Esophagus muscularis mucosa (tissue), 4 donors: Measurements from ENCODE around the gene PEX10. TPM values are rescaled to one million over a fixed set of nuclear protein-coding genes. Genes with fewer than 3 reads are reported as not detected.

Experiments
- DNase-seq: peaks from one replicate; pipeline ENCODE4 v3.0.0-alpha.2; 2017; ENCODE audit errors: extremely low spot score
- H3K27ac ChIP-seq, 4 donors: fragments of 200-600 bp; sonication (generic); replicated peaks in 1 of 4; 1 replicate in 3 of 4; 2 replicates in 1 of 4; pipeline ENCODE4 v1.5.1; 2016 to 2019; ENCODE audit warnings: mild to moderate bottlenecking in 1 of 4
- H3K27me3 ChIP-seq, 4 donors: fragments of 200-600 bp; sonication (generic); one replicate each; pipeline versions ENCODE4 v1.5.1 to v1.6.0; 2016 to 2019
- H3K36me3 ChIP-seq, 4 donors: fragments of 200-600 bp; sonication (generic); one replicate each; pipeline ENCODE4 v1.5.1; 2016 to 2019
- H3K4me1 ChIP-seq, 4 donors: fragments of 200-600 bp; sonication (generic); one replicate each; pipeline ENCODE4 v1.5.1; 2016 to 2019
- H3K4me3 ChIP-seq, 4 donors: fragments of 200-600 bp; sonication (generic); 1 replicate in 2 of 4; 2 replicates in 2 of 4; pipeline ENCODE4 v1.5.1; 2016 to 2019; ENCODE audit warnings: mild to moderate bottlenecking in 4 of 4, moderate library complexity in 1 of 4
- H3K9me3 ChIP-seq, 4 donors: fragments of 200-600 bp; sonication (generic); 1 replicate in 3 of 4; 2 replicates in 1 of 4; pipeline ENCODE4 v1.5.1; 2016 to 2019
- CTCF ChIP-seq, 3 experiments: fragments of 200-600 bp in 2 of 3; fragments of 450-650 bp in 1 of 3; sonication (generic) in 2 of 3; IDR thresholded peaks; one replicate each; pipeline ENCODE4 v1.5.1; 2017 to 2019; ENCODE audit warnings: antibody characterized with exemption in 3 of 3, mild to moderate bottlenecking in 2 of 3, moderate library complexity in 1 of 3
- EP300 ChIP-seq: sonication (generic); formaldehyde crosslinking; IDR thresholded peaks from one replicate; pipeline ENCODE4 v1.6.1; 2017; ENCODE audit warnings: antibody characterized with exemption
- POLR2A ChIP-seq: fragments of 450-650 bp; IDR thresholded peaks from one replicate; pipeline ENCODE4 v1.6.1; 2017; ENCODE audit warnings: antibody characterized with exemption, moderate library complexity, mild to moderate bottlenecking, low read depth
- POLR2AphosphoS5 ChIP-seq, 2 donors: sonication (generic); formaldehyde crosslinking; IDR thresholded peaks; one replicate each; pipeline ENCODE4 v1.6.1; 2017; ENCODE audit warnings: antibody characterized with exemption in 2 of 2
- WGBS: methylation state at CpG from one replicate; pipeline ENCODE4 v1.1.5; 2018; 5-methylcytosine and 5-hydroxymethylcytosine counted together
- intact Hi-C: fragments of 100-400 bp; cut with DNase I; formaldehyde crosslinking; loops from one replicate; pipeline ENCODE4 v1.15.1; 2023
- total RNA-seq, 4 donors: library from RNA; depleted of rRNA; stranded (reverse); fragments of >200 nt; gene quantifications; one replicate each; pipeline versions ENCODE4 v1.1.0 to v1.2.1, GENCODE V29; 2016

Gene PEX10
- total RNA-seq, 4 donors from 2014 or later, result 14.2 to 27.1 (median 20.3) TPM

- 9% methylated on average over 6 of the region's 66 CpGs for WGBS
- peaks cover 0 to 28% (median 6%) of the 10 kb centered on the region in 4 donors for H3K27me3 ChIP-seq
- TF ChIP-seq POLR2A (no peak), POLR2AphosphoS5 (IDR thresholded peaks at IDR 0.05) (peak in 1 of 2 donors; percentile 73), CTCF (IDR thresholded peaks at IDR 0.05) (no peak), EP300 (no peak)
- H3K9me3 ChIP-seq, result no peaks in the 10 kb centered on the region
- H3K4me3 ChIP-seq, result peak overlapping the region; percentile 75 to 97 (median 94)
- DNase-seq, result peak; percentile 94
- intact Hi-C loops, result loop anchor here (2.0 to 5.0 kb wide), 3 partner anchors 114 to 229 kb away; partner anchors contain the start of gene PANK4
- peak overlapping the region; percentile 87 to 95 (median 92) for H3K27ac ChIP-seq
- H3K4me1 ChIP-seq, result peaks cover 27 to 37% (median 30%) of the 10 kb centered on the region in 4 donors
- peaks cover 8 to 23% (median 16%) of the 10 kb centered on the region in 4 donors for H3K36me3 ChIP-seq
Measured at GRCh38 chr1:2412773-2413494, 570 bp upstream of the PEX10 start.

GRCh38 chr1:2411801-2412394 lies 466 bp downstream of the PEX10 start:
- Histone ChIP-seq H3K27ac (peak overlapping the region; percentile 87 to 95 (median 92)), H3K9me3 (no peaks in the 10 kb centered on the region), H3K27me3 (peaks cover 0 to 18% (median under 1%) of the 10 kb centered on the region in 4 donors), H3K4me3 (peak overlapping the region; percentile 75 to 97 (median 94)), H3K36me3 (peaks cover 9 to 34% (median 24%) of the 10 kb centered on the region in 4 donors), H3K4me1 (peaks cover 27 to 37% (median 30%) of the 10 kb centered on the region in 4 donors)
- 10% methylated on average over 8 of the region's 38 CpGs for WGBS
- intact Hi-C loops, result loop anchor here (2.0 to 5.0 kb wide), 3 partner anchors 115 to 230 kb away; partner anchors contain the start of gene PANK4
- no peak for DNase-seq
- TF ChIP-seq POLR2A, result no peak
- TF ChIP-seq EP300, result no peak
- TF ChIP-seq CTCF (IDR thresholded peaks at IDR 0.05), result no peak
- no peak for TF ChIP-seq POLR2AphosphoS5 (IDR thresholded peaks at IDR 0.05)

GRCh38 chr1:2409745-2410144 lies 2.6 kb downstream of the PEX10 start:
- intact Hi-C loops, result loop anchor here (5.0 kb wide), 2 partner anchors 118 to 233 kb away; partner anchors contain the start of gene PANK4
- WGBS, result 91% methylated on average over 8 of the region's 12 CpGs
- TF ChIP-seq POLR2A (no peak), POLR2AphosphoS5 (IDR thresholded peaks at IDR 0.05) (no peak), EP300 (no peak), CTCF (IDR thresholded peaks at IDR 0.05) (no peak)
- Histone ChIP-seq H3K4me1 (peaks cover 27 to 37% (median 30%) of the 10 kb centered on the region in 4 donors), H3K4me3 (no peak overlapping the region), H3K36me3 (peaks cover 13 to 55% (median 45%) of the 10 kb centered on the region in 4 donors), H3K9me3 (no peaks in the 10 kb centered on the region), H3K27ac (no peak overlapping the region), H3K27me3 (no peaks in the 10 kb centered on the region)
- no peak for DNase-seq

GRCh38 chr1:2408859-2409276 lies 3.5 kb downstream of the PEX10 start:
- DNase-seq, result no peak
- H3K36me3 ChIP-seq, result peaks cover 20 to 64% (median 54%) of the 10 kb centered on the region in 4 donors
- TF ChIP-seq POLR2AphosphoS5 (IDR thresholded peaks at IDR 0.05) (no peak), POLR2A (no peak), EP300 (no peak), CTCF (IDR thresholded peaks at IDR 0.05) (no peak)
- no peak overlapping the region for H3K27ac ChIP-seq
- H3K4me3 ChIP-seq, result no peak overlapping the region
- intact Hi-C loops, result no loop called here
- H3K9me3 ChIP-seq, result no peaks in the 10 kb centered on the region
- 88% methylated on average over 11 of the region's 13 CpGs for WGBS
- no peaks in the 10 kb centered on the region for H3K27me3 ChIP-seq
- peaks cover 18 to 28% (median 21%) of the 10 kb centered on the region in 4 donors for H3K4me1 ChIP-seq
